IPS DF 4.7 (cell line): Measurements from ENCODE around the gene SLC9A9.
A peak's percentile ranks its signal among the peaks of the same experiment; 100 is the strongest.
"Not testable (repeated sequence)": the region's sequence is repeated elsewhere in the genome, so short reads cannot be mapped to it uniquely, and the experiment has no call there.

Source experiments
- DNase-seq: peaks from one replicate; pipeline ENCODE4 v3.0.0-alpha.2; 2013; ENCODE audit warnings: low spot score; ENCODE audit errors: extremely low read depth

Gene SLC9A9

GRCh38 chr3:143697975-143698374 is 150.3 kb downstream of the SLC9A9 start:
- DNase-seq = no peak

- DNase-seq = not testable (repeated sequence)
These were observed 152.9 kb downstream of the SLC9A9 start for GRCh38 chr3:143695333-143695732.

DNA sequence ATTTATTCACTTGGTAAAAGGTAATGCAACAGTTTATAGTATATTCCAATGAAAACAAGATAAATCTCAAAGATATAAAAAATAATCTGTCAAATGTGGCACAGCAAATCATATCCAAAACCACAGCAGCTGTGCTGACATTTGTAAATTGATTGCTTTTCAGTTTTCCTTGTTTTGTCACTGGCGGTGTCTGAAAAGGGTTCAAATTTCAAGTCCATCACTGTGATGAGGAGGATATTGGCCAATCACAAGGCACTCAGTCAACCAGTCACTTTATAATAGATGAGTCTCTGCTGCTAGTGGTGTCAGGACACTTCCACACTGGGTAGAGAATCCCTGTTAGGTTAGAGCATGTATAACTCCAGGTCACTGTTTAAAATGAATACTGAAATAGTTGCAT is 154.8 kb downstream of the SLC9A9 start:
- no peak for DNase-seq

DNA sequence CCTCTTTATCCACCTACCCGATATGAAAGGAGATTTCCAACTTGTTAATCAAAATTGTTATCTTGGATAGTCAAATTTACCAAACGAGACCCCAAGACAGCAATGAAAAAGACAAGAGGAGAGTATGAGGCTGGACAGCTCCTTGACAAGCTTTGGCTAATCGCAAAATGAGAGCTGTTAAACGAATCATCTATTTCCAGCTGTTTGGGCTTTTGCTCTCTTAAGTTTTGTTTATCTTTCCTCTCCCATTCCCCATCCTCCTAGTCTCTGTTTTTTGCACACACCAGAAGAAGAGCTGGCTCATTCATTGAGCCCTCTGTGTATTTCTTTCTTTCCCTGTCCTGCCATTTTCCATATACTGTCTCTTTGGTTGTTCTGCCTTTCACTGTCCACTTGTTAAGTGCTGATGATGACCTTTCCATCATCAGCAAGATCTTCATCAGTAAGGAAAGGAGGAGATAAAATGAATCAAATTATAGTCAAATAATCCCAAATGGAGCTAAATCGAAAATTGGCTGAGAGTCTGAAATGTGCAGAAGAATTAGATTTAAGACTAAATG is 161.6 kb downstream of the SLC9A9 start:
- DNase-seq = no peak

- DNase-seq = no peak
These were observed 162.8 kb downstream of the SLC9A9 start for GRCh38 chr3:143685491-143685890.

- DNase-seq = no peak
These were observed 170.8 kb downstream of the SLC9A9 start for GRCh38 chr3:143677430-143677829.

DNA sequence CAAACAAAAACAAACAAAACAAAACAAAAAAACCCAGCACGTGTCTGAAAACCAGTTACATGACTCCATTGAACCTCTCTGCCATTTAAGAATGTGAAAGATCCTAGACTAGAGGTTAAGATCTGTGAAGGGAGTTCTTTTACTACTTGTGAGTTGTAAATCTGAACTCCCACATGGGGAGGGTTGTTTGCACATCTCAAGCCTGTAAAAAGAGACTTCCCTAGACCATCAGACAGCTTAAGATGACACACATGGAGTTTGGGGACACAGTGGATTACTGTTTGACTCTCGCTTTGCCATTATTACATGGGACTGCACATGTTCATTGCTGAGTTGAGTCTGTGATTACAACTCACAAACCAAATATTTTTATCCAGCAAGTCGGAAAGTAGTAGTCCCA is 171.5 kb downstream of the SLC9A9 start:
- DNase-seq = no peak

GRCh38 chr3:143676021-143676420 is 172.2 kb downstream of the SLC9A9 start:
- DNase-seq = no peak

- peak; percentile 46 for DNase-seq
These were observed 173.9 kb downstream of the SLC9A9 start for GRCh38 chr3:143674100-143674968.

GRCh38 chr3:143672396-143673165 is 175.7 kb downstream of the SLC9A9 start:
- no peak for DNase-seq

- no peak for DNase-seq
These were observed 176.6 kb downstream of the SLC9A9 start for GRCh38 chr3:143671626-143672025.

DNA sequence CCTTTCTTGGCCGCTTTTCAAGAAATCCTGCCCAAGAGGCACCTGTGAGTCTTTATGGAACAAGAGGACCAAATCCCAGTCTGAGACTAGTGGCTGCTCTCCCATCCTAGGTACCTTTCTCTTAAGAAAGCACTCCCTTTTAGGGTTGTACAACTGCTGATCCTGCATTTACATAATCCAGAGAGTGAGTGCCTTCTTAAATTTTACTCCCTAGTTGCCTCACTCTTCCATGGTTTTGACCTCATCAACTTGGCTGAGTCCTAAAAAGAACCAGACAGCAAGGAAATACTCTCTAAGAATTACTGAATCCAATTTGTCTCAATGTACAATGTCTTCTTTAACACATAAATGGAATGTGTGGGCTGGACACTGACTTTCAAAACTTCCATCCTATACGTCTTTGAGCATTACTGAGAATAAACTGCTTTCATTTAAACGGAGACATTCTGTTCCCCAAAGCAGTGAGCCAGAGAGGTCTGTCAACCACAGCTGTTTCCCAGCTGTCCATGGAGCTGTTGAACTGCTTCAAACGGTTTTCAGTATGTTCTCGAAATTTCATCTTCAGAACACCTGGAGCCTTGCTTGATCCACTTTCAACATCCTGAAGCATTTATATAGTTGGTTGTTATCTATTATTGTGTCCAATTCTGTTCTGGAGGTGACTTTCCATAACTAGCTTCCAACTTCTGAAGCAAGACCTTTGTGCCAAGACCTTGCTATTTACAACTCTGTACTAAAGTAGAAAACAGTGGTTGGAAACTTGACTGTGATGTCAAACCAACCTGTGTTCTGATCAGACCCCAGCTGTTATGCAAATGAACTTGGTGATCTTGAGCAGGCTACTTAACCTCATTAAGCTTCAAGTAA is 179.1 kb downstream of the SLC9A9 start:
- DNase-seq = no peak

- DNase-seq = no peak
These were observed 179.9 kb downstream of the SLC9A9 start for GRCh38 chr3:143668385-143668784.

- no peak for DNase-seq
These were observed 186.6 kb downstream of the SLC9A9 start for GRCh38 chr3:143661677-143662076.

DNA sequence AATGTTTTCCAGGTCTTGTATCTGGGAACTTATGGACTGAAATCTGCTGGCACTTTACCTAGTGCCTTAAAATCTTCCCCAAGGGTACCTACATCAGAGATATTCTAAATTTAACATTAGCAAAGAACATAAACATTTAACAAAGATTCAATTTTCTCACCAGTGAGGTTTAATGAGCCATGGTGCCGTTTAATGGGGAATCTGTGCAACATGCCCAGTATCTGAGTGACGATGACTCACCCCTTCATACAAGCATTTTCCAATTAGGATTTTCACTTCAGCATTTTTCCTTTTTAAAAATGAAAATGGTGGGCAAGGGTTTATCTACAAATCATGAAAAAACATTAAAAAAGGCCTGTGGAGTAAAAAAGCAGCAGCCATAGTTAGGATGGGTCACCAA is 189.4 kb downstream of the SLC9A9 start:
- no peak for DNase-seq

- no peak for DNase-seq
These were observed 190.2 kb downstream of the SLC9A9 start for GRCh38 chr3:143658116-143658515.

- DNase-seq = no peak
These were observed 190.9 kb downstream of the SLC9A9 start for GRCh38 chr3:143657391-143657790.

- DNase-seq = no peak
These were observed 193.4 kb downstream of the SLC9A9 start for GRCh38 chr3:143654906-143655305.

DNA sequence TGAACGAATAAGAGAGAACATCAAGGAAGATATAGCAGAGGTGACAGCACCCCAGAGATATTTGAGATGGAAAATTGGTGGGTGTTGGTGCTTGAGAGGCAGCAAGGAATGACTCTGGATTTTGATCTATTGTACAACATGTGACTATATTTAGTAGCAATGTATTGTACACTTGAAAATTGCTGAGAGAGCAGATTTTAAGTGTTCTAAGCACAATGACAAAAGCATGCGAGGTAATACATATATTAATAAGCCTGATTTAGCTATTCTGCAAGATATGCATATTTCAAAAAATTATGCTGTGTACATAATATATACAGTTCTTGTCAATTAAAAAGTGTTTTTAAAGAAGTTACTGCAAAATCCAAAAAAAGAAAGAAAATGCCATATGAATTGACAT is 194.3 kb downstream of the SLC9A9 start:
- DNase-seq = no peak

GRCh38 chr3:143653493-143653892 is 194.8 kb downstream of the SLC9A9 start:
- no peak for DNase-seq

DNA sequence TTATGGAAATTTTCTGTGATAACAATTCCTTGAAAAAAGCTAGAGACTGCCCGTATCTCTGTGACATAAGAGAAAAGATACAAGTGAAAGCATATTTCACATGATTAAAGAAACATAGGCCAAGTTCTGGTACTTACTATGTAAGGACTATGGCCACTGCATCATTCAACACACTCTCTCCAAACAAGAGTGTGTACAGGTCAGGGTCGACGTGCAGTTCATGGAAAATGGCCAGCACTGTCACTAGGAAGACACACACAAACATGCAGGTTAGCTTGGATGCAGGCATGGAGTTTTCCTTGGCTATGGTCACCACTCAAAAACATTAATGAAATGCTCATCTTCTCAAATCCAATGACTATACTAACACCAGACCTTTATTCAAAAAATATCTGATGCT is 196.2 kb downstream of the SLC9A9 start:
- no peak for DNase-seq
